HFF-Myc (cell line): ENCODE data around the gene VSIG2.

Experiments used
- DNase-seq: peaks from one replicate; pipeline ENCODE4 v3.0.0-alpha.2; 2011; ENCODE audit warnings: low read depth; ENCODE audit errors: extremely low read depth
- H3K4me3 ChIP-seq: replicated peaks from 2 replicates; pipeline ENCODE4 v1.5.1; 2011; ENCODE audit warnings: low read depth, mild to moderate bottlenecking, control low read depth, low read length
- CTCF ChIP-seq: IDR thresholded peaks from 2 replicates; pipeline ENCODE4 v1.5.1; 2012; ENCODE audit warnings: mild to moderate bottlenecking, low read depth, low read length, control low read depth; ENCODE audit errors: missing control alignments

The VSIG2 gene

GRCh38 chr11:124736736-124737135 lies 15.3 kb downstream of the VSIG2 start:
- H3K4me3 ChIP-seq = no peak overlapping the region
- DNase-seq = no peak
- no peak for TF ChIP-seq CTCF

- TF ChIP-seq CTCF = no peak
- no peak overlapping the region for H3K4me3 ChIP-seq
- DNase-seq = no peak
Observed at GRCh38 chr11:124732230-124732629, 19.8 kb downstream of the VSIG2 start.

- no peak for DNase-seq
- H3K4me3 ChIP-seq = no peak overlapping the region
- TF ChIP-seq CTCF = no peak
Observed at GRCh38 chr11:124729571-124729970, 22.5 kb downstream of the VSIG2 start.

GRCh38 chr11:124728134-124728533 lies 23.9 kb downstream of the VSIG2 start:
- no peak for TF ChIP-seq CTCF
- DNase-seq = no peak

GRCh38 chr11:124727474-124727873 lies 24.6 kb downstream of the VSIG2 start:
- DNase-seq = no peak
- no peak for TF ChIP-seq CTCF
- H3K4me3 ChIP-seq = no peak overlapping the region

More at GRCh38 chr11:124728134-124728533, 23.9 kb downstream of the VSIG2 start:
- no peak overlapping the region for H3K4me3 ChIP-seq

- no peak overlapping the region for H3K4me3 ChIP-seq
- DNase-seq = no peak
- TF ChIP-seq CTCF = no peak
Observed at GRCh38 chr11:124725719-124726105, 26.3 kb downstream of the VSIG2 start.

GRCh38 chr11:124724979-124725718 lies 26.9 kb downstream of the VSIG2 start:
- TF ChIP-seq CTCF = no peak
- DNase-seq = no peak
- no peak overlapping the region for H3K4me3 ChIP-seq
